IMR-90 (cell line): Measurements from ENCODE around the gene PPP1CB.

Experiments
- BHLHE40 ChIP-seq: fragments of 150-350 bp; IDR thresholded peaks from 2 replicates; pipeline ENCODE4 v1.6.1; 2016; ENCODE audit warnings: mild to moderate bottlenecking, low read depth, low read length
- CEBPB ChIP-seq: IDR thresholded peaks from 2 replicates; pipeline ENCODE4 v1.6.1; 2012; ENCODE audit warnings: low read depth, low read length, improper control_type of control experiment
- MAZ ChIP-seq: IDR thresholded peaks from 2 replicates; pipeline ENCODE4 v1.6.1; 2012; ENCODE audit warnings: low read depth, mild to moderate bottlenecking, low read length, improper control_type of control experiment, moderate library complexity, borderline replicate concordance
- NFE2L2 ChIP-seq: fragments of 150-350 bp; IDR thresholded peaks from 2 replicates; pipeline ENCODE4 v1.6.1; 2016; ENCODE audit warnings: low read depth, mild to moderate bottlenecking, low read length
- POLR2A ChIP-seq: IDR thresholded peaks from 2 replicates; pipeline ENCODE4 v1.6.1; 2012; ENCODE audit warnings: mild to moderate bottlenecking, low read depth, low read length
- RAD21 ChIP-seq: IDR thresholded peaks from 2 replicates; pipeline ENCODE4 v1.6.1; 2012; ENCODE audit warnings: low read length, improper control_type of control experiment
- RCOR1 ChIP-seq: IDR thresholded peaks from 2 replicates; pipeline ENCODE4 v1.6.1; 2012; ENCODE audit warnings: mild to moderate bottlenecking, low read length, improper control_type of control experiment; ENCODE audit not compliant: insufficient replicate concordance
- RFX5 ChIP-seq: IDR thresholded peaks from 2 replicates; pipeline ENCODE4 v1.8.0; 2012; ENCODE audit warnings: low read depth, mild to moderate bottlenecking, low read length, moderate library complexity
- SMC3 ChIP-seq: fragments of 150-350 bp; IDR thresholded peaks from 2 replicates; pipeline ENCODE4 v1.6.1; 2016; ENCODE audit warnings: low read depth, mild to moderate bottlenecking, antibody characterized with exemption, low read length, moderate library complexity
- TF ChIP-seq, protein P1 (sequence below): conservative IDR thresholded peaks from 2 replicates; pipeline ENCODE4 v1.5.1; 2012; ENCODE audit warnings: mild to moderate bottlenecking, low read depth, low read length, improper control_type of control experiment

DNA sequence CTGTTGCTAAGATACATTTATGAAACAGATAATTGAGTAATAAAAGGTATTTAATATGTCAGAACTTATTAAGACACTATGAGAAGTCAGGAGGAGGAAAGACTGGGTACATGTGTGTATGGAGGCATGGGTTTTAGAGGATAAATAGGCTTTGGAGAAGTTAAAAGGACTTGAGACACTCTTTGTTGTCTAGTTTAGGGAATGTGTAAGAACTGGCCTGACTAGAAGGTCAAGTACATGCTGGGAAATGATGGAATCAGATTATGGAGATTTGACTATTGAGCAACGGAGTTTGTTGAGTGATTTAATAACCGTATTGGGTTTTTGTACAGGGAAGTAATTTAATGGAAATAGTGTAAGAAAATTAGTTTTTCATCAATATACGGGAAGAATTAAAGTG lies 30.8 kb downstream of the PPP1CB start:
- TF ChIP-seq, protein P1, sequence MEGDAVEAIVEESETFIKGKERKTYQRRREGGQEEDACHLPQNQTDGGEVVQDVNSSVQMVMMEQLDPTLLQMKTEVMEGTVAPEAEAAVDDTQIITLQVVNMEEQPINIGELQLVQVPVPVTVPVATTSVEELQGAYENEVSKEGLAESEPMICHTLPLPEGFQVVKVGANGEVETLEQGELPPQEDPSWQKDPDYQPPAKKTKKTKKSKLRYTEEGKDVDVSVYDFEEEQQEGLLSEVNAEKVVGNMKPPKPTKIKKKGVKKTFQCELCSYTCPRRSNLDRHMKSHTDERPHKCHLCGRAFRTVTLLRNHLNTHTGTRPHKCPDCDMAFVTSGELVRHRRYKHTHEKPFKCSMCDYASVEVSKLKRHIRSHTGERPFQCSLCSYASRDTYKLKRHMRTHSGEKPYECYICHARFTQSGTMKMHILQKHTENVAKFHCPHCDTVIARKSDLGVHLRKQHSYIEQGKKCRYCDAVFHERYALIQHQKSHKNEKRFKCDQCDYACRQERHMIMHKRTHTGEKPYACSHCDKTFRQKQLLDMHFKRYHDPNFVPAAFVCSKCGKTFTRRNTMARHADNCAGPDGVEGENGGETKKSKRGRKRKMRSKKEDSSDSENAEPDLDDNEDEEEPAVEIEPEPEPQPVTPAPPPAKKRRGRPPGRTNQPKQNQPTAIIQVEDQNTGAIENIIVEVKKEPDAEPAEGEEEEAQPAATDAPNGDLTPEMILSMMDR, result no peak
- no peak for TF ChIP-seq RFX5
- no peak for TF ChIP-seq CEBPB
- TF ChIP-seq BHLHE40, result no peak
- TF ChIP-seq SMC3, result no peak
- no peak for TF ChIP-seq RAD21
- TF ChIP-seq MAZ, result no peak
- TF ChIP-seq NFE2L2, result no peak
- no peak for TF ChIP-seq POLR2A
- TF ChIP-seq RCOR1, result no peak
